Activated T-cell treated with anti-CD3 and anti-CD28 coated beads, Interleukin-2, amount 50 U/mL, for 4 hours (primary cell): ENCODE data around the gene LMCD1. TPM values are rescaled to one million over a fixed set of nuclear protein-coding genes. Genes with fewer than 3 reads are reported as not detected.

Experiments used
- ATAC-seq, 2 donors: fragments of 200-7000 bp; cut with Tn5 transposase; one replicate each; pipeline ENCODE4 v1.10.0; 2021
- DNase-seq: peaks from one replicate; pipeline ENCODE4 v3.0.0-alpha.2; 2020
- H3K27me3 Mint-ChIP-seq: one replicate; pipeline ENCODE4 v1.8.0; 2021; ENCODE audit warnings: low read depth, mixed read lengths
- H3K36me3 Mint-ChIP-seq: one replicate; pipeline ENCODE4 v1.8.0; 2022; ENCODE audit warnings: mixed read lengths; ENCODE audit not compliant: insufficient read depth
- H3K4me1 Mint-ChIP-seq: one replicate; pipeline ENCODE4 v1.8.0; 2021; ENCODE audit warnings: low read depth, mixed read lengths
- H3K4me3 Mint-ChIP-seq: one replicate; pipeline ENCODE4 v1.8.0; 2021; ENCODE audit warnings: mild to moderate bottlenecking, moderate library complexity, mixed read lengths
- H3K9me3 Mint-ChIP-seq: one replicate; pipeline ENCODE4 v1.8.0; 2021; ENCODE audit warnings: mixed read lengths
- total RNA-seq, 3 donors: library from RNA; stranded (reverse); gene quantifications; one replicate each; pipeline ENCODE4 v1.2.1, GENCODE V29; 2021

LMCD1 gene
- total RNA-seq, 3 donors from 2014 or later, result 0.74 to 1.8 (median 0.76) TPM

DNA sequence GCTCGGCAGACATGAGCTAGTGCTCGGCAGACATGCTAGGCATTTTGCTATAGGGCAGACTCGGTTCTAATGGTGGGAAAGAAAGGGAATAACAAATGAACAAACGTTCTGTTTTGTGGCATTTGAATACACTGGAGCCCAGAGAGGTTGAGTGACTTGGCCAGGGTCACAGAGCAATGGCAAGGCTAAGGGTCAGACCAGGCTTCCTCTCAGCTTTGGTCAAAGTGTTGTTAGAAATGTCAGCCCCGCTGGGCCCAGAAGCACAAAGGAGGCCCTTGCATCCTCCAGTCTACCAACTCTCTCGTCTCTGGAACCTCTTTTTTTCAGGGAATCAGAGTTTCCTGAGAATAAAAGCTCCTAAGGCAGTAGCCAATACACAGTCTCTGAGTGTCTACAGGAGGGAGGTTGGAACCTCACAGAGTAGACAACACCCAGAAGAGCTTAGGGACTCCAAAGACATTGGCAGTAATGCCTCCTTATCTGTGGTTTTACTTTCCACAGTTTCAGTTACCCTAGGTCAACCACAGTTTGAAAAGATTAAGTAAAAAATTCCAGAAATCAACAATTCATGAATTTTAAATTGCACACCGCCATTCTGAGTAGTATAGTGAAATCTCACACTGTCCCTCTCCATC lies 95.7 kb downstream of the LMCD1 start:
- Mint-ChIP-seq H3K4me1 (no peaks in the 10 kb centered on the region), H3K36me3 (no peaks in the 10 kb centered on the region), H3K9me3 (no peaks in the 10 kb centered on the region), H3K27me3 (no peaks in the 10 kb centered on the region), H3K4me3 (no peak overlapping the region)
- no peak for ATAC-seq
- no peak for DNase-seq

DNA sequence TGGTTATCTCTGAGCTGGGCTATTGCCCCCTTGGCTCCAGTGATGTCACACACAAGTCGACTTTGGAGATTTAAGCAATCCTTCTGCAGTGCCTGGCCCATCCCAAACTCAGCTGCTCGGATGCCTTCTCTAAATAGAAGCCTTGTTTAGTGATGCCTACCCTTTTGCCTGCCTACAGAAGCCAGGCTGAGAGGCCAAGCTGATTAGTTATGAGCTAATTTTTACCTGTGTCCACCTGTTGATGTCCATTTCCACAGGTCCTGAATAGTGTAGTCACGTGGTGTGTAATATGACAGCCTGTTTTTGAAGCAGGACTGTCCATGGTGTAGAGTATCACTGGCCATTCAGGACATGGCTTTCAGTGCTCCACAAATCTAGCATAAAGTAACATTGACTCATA lies 97.5 kb downstream of the LMCD1 start:
- Mint-ChIP-seq H3K36me3 (no peaks in the 10 kb centered on the region), H3K9me3 (no peaks in the 10 kb centered on the region), H3K4me1 (no peaks in the 10 kb centered on the region), H3K4me3 (no peak overlapping the region), H3K27me3 (peaks cover 4% of the 10 kb centered on the region)
- ATAC-seq (no peak), DNase-seq (no peak)

DNA sequence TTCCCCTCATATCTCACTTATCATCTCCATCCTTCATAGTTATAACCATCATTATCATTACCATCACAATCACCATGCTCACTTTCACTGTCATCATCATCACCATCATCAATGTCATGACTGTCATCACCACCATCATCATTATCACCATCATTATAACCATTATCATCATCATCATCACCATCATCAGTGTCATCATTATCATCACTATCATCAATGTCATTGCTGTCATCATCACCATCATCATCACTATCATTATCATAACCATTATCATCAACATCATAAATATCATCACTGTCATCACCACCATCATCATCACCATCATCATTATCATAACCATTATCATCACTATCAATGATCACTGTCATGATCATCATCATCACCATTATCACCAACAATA lies 98.8 kb downstream of the LMCD1 start:
- no peak overlapping the region for H3K4me3 Mint-ChIP-seq
- ATAC-seq, result no peak
- no peak for DNase-seq
- H3K9me3 Mint-ChIP-seq, result no peaks in the 10 kb centered on the region
- H3K4me1 Mint-ChIP-seq, result no peaks in the 10 kb centered on the region
- no peaks in the 10 kb centered on the region for H3K36me3 Mint-ChIP-seq
- H3K27me3 Mint-ChIP-seq, result peaks cover 4% of the 10 kb centered on the region

DNA sequence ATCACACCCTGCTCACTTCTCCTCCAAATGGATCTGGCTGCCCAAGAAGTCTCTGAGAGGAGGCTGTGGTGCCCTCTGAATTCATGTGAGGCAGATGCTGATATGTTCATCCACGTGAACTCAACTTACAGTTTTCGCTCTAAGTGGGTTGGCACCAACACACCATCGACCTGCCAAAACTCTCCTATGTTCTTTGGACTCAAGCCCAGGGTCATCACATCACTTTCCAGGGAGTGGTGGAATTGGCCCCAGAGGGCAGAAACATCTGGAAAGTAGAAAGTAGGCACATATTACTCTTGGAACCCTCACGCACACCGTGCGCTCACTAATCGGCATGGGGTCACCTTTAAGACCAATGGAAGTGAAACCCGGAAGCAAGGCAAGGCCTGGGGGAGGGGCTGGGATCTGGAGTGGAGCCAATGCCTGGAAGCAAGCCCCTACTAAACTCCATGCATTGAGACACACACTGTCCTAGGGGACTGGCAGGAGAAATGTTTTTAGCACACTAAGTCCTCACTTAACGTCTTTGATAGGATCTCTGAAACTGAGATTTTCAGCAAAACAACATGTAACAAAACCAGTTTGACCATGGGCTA lies 101.6 kb downstream of the LMCD1 start:
- Mint-ChIP-seq H3K9me3 (no peaks in the 10 kb centered on the region), H3K4me3 (no peak overlapping the region), H3K27me3 (peaks cover 4% of the 10 kb centered on the region), H3K4me1 (no peaks in the 10 kb centered on the region), H3K36me3 (no peaks in the 10 kb centered on the region)
- DNase-seq, result no peak
- no peak for ATAC-seq

DNA sequence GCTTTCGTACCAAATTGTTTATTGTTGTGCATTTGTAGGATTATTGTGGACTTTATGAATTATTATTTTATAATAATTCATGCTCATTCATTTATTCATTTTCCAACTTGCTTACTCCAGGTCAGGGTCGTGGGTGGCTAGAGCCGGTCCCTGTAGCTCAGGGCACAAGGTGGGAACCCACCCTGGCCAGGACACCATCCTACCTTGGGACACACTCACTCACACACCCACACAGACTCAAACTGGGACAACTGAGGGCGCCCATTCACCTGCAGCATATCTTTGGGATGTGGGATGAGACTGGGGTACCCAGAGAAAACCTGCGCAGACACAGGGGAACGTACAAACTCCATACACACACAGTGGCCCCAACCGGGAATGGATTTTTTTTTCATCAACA lies 102.4 kb downstream of the LMCD1 start:
- Mint-ChIP-seq H3K4me1 (no peaks in the 10 kb centered on the region), H3K9me3 (no peaks in the 10 kb centered on the region), H3K36me3 (no peaks in the 10 kb centered on the region), H3K27me3 (peaks cover 6% of the 10 kb centered on the region), H3K4me3 (no peak overlapping the region)
- no peak for ATAC-seq
- no peak for DNase-seq

DNA sequence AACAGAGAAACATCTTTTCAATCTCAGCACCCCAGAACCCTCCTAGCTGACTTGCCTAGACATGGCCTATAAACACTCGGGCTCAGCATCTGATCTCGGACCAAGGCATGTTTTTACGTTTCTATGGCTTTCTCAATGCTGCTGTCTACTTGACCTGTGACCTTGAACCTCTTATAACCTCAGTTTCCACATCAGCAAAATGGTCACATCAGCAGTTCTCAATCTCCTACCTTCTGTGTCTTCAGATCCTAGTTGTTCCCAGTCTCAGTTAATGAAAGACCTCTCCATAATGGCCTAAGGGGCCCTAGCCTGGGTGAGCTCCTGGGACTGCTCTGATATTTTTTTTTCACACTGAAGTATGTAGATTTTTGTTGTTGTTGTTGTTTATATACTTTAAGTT lies 103.4 kb downstream of the LMCD1 start:
- Mint-ChIP-seq H3K4me1 (no peaks in the 10 kb centered on the region), H3K27me3 (peaks cover 8% of the 10 kb centered on the region), H3K4me3 (no peak overlapping the region), H3K36me3 (no peaks in the 10 kb centered on the region), H3K9me3 (no peaks in the 10 kb centered on the region)
- no peak for ATAC-seq
- no peak for DNase-seq

DNA sequence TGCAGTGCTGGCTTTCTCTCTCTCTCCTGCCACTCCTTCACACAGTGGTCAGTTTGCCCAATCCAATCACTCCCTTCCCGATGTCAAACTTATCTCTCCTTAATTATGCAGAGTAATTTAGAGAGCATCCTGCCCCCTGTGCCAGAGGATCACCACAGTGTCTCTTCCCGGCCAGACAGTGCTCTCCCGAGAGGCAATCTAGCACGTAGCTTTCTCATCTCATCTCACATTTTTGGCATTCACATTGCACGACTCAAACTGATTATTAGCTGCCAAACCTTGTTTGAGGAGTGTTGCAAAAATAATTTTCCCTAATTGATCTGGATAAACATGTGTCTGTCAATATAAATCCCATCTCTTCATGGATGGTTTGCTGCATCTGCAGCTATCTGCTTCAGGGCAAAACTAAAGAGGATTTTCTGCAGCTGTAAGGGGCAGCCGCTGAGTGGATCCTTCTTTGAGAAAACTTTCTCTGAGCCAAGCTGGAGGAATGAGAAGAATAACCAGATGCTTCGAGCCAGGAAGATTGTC lies 105.1 kb downstream of the LMCD1 start:
- H3K4me1 Mint-ChIP-seq, result no peaks in the 10 kb centered on the region
- ATAC-seq (no peak), DNase-seq (no peak)
- H3K27me3 Mint-ChIP-seq, result peaks cover 12% of the 10 kb centered on the region
- H3K36me3 Mint-ChIP-seq, result no peaks in the 10 kb centered on the region
- no peak overlapping the region for H3K4me3 Mint-ChIP-seq
- no peaks in the 10 kb centered on the region for H3K9me3 Mint-ChIP-seq

DNA sequence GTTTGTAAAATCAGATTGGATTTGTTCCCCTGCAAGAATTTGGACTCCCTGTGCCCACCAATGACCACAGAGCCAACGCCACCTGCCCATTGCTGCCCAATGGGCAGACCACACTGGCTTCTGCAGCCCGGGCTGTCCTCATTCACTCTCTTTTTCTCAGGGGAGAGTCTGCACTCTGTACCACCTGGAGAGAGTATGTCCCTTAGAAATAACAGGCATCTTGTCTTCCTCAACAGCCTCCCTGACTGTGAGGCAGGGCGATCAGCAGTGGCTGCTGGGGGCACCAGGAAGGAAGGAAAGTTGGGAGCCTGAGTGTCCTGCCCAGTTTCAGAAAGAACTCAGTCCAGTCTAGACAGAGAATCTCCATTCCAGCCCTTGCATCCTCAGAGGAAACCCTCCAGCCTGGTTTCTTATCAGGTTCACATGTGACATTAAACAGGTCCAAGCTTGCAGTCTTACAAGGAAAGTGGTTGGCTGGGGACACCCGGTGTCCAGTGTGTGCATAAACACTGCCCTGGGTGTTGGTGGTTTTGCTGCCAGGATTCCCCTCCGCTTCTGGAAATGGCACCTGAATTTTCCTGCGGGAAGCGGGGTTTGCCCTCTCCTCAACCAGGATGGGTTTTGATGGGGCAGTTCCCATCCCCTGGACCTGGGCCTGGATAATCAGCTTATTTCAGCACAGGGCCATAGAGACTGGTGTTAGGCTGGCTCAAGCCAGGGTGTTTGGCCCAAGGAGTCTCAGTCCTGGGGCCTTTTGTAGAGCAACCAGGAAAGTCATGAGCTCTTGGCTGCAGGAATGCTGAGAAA lies 105.8 kb downstream of the LMCD1 start:
- no peak for ATAC-seq
- no peaks in the 10 kb centered on the region for H3K36me3 Mint-ChIP-seq
- H3K4me1 Mint-ChIP-seq, result no peaks in the 10 kb centered on the region
- H3K9me3 Mint-ChIP-seq, result no peaks in the 10 kb centered on the region
- no peak for DNase-seq
- peaks cover 12% of the 10 kb centered on the region for H3K27me3 Mint-ChIP-seq
- H3K4me3 Mint-ChIP-seq, result no peak overlapping the region

DNA sequence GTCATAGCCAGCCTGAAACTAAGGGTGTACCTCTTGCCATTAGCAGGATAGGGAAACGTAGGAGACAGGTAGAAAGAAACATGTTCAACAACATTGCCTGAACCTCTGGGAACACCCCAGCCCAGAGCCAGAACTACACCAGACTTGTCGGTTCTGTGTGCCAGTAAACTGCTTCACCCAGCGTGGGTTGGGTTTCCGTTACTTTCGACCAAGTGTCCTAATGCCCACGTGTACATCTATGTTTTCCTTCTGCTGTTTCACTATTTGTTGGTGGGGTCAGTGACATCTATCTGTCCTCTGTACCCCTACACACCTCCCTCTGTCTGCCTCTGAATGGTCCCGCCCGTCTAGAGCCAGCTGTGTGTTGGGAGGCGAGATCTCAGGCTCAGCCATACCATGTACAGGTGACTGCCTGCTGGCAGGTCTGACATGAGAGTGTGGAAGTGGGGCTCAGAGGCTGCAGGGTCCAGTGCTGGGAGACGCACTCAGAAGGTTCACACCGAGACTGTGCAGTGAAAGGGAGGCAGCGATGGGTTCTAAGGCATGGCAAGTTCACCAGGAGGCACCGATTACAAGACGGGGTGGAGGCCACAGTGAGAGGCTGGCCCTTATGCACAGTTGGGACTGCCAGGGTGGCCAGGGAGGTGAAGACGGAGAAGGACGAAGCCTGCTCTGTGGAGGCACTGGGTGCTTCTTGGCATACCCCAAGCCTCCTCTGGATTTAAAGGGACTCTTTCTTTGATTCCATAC lies 106.6 kb downstream of the LMCD1 start:
- H3K9me3 Mint-ChIP-seq, result no peaks in the 10 kb centered on the region
- no peak for DNase-seq
- H3K36me3 Mint-ChIP-seq, result no peaks in the 10 kb centered on the region
- H3K4me3 Mint-ChIP-seq, result no peak overlapping the region
- H3K27me3 Mint-ChIP-seq, result peaks cover 9% of the 10 kb centered on the region
- no peaks in the 10 kb centered on the region for H3K4me1 Mint-ChIP-seq
- no peak for ATAC-seq

DNA sequence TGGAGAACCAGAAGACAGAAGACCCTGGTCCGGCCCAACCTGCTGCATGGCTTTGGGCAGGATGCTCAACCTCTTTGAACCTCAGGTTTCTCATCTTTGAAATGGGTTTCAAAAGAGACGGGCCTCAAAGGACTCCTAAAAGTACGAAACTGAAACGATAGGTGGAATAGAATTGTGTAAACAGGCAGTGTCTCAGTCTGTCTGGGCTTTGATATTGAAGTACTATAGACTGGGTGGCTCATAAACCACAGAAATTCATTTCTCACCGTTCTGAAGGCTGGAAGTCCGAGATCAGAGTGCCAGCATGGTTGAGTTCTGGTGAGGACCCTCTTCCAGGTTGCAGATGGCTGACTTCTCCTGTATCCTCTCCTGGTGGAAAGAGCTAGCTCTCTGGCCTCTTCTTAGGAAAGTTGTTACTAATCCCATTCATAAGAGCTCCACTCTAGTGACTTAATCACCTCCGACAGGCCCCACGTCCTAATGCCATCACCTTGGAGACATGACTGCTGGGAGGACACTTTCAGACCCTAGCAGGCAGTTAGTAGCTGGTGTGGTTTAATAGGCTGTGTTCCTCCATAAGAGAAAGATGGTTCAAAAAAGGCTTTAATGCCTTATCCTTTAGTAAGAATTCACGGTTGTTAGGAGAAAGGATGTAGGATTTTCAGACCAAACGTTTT lies 107.3 kb downstream of the LMCD1 start:
- DNase-seq (no peak), ATAC-seq (no peak)
- Mint-ChIP-seq H3K4me1 (no peaks in the 10 kb centered on the region), H3K27me3 (peaks cover 8% of the 10 kb centered on the region), H3K9me3 (no peaks in the 10 kb centered on the region), H3K36me3 (no peaks in the 10 kb centered on the region), H3K4me3 (no peak overlapping the region)

DNA sequence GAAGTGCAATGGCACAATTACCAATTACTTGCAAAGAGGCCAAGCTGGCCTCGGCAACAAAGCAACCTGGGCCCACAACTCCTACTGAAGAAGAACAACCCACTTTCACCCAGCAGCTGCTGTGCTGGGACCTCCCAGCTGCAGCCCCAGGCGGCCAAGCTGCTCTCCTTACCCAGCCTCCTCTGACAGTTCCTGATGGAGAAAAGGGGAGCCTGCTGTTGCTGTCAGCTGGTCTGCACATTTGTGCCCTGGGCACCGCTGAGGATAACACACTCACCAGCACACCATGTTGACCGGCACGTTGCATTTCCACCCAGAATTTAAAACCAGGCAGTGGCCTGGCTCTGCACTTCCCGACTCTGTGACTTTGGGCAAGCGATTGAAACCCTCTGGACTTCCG lies 109.3 kb downstream of the LMCD1 start:
- no peaks in the 10 kb centered on the region for H3K9me3 Mint-ChIP-seq

DNA sequence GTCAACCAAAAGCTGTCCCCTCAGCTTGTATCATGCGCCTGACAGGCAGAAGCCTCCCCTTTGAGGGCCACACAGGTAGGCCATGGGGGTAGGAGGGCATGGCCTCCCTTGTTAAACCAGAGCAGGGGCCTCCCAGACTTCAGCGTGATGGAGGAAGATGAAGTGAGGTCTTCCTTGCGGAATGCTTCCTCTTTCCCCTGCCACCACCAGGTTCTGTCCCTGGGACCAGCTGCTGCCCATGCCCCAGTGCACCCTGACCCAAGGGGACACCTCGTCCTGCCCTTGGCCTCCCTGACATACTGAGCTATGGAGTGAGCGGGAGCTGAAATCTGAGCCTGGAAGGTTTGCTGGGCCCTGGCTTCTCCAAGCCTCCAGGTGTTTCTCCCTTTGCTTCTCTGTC lies 116.3 kb downstream of the LMCD1 start:
- H3K4me1 Mint-ChIP-seq, result peaks cover 2% of the 10 kb centered on the region
- no peak for DNase-seq
- no peaks in the 10 kb centered on the region for H3K36me3 Mint-ChIP-seq

More for the DNA sequence above, 109.3 kb downstream of the LMCD1 start:
- peaks cover 8% of the 10 kb centered on the region for H3K27me3 Mint-ChIP-seq
- no peak overlapping the region for H3K4me3 Mint-ChIP-seq
- H3K36me3 Mint-ChIP-seq, result no peaks in the 10 kb centered on the region
- DNase-seq, result no peak
- no peaks in the 10 kb centered on the region for H3K4me1 Mint-ChIP-seq
- no peak for ATAC-seq

DNA sequence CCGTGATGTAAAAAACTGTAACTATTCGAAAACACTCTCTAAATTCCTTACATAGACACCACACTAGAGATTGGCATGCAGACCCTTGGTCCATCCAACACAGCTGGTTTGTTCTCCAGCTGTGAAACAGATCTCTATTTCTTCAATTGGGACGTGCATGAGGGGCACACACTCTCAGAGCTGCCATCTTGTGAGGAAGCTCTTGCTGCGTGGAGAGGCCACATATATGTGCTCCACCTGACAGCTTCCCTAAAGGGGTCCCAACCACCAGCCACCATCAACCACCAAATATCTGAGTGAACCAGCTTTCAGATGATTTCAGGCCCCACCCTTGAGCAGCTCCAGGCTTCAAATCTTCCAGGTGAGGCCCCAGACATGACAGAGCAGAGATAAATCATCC lies 117.3 kb downstream of the LMCD1 start:
- H3K4me3 Mint-ChIP-seq, result no peak overlapping the region
- H3K27me3 Mint-ChIP-seq, result no peaks in the 10 kb centered on the region
- H3K9me3 Mint-ChIP-seq, result peaks cover 7% of the 10 kb centered on the region
- ATAC-seq, result no peak
- DNase-seq, result no peak
- H3K4me1 Mint-ChIP-seq, result peaks cover 6% of the 10 kb centered on the region
- no peaks in the 10 kb centered on the region for H3K36me3 Mint-ChIP-seq

More for the DNA sequence above, 116.3 kb downstream of the LMCD1 start:
- Mint-ChIP-seq H3K9me3 (peaks cover 7% of the 10 kb centered on the region), H3K27me3 (no peaks in the 10 kb centered on the region), H3K4me3 (no peak overlapping the region)
- no peak for ATAC-seq

DNA sequence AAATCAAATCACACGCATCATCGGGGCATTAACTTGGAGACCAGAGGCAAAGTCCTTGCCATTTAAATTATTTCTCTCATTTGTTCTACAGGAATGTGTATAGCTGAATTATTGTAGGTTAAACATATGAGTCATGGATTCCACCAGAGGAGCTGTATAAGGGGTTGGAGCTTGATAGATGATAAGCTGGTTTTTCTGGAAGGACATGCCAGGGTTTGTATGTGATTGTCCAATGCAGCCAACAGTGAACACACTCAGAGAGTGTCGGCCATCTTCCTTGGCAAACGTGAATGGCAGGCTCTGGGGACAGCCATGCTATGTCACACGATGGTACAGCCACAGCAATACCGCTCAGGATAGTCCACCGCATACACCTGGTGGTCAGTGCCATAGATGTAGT lies 117.9 kb downstream of the LMCD1 start:
- H3K4me1 Mint-ChIP-seq, result peaks cover 6% of the 10 kb centered on the region
- H3K4me3 Mint-ChIP-seq, result no peak overlapping the region
- H3K36me3 Mint-ChIP-seq, result no peaks in the 10 kb centered on the region
- peaks cover 7% of the 10 kb centered on the region for H3K9me3 Mint-ChIP-seq
- no peak for ATAC-seq
- no peak for DNase-seq
- no peaks in the 10 kb centered on the region for H3K27me3 Mint-ChIP-seq
